ENCODE results near the gene TIGD1.
"Not testable (repeated sequence)": the region's sequence is repeated elsewhere in the genome, so short reads cannot be mapped to it uniquely, and the experiment has no call there.

Gene TIGD1

GRCh38 chr2:232576995-232577394 is 26.6 kb upstream of the TIGD1 start:
- H3K36me3 Mint-ChIP-seq: peaks cover 68% of the 10 kb centered on the region
- peaks cover 8% of the 10 kb centered on the region for H3K4me1 Mint-ChIP-seq
- H3K9me3 Mint-ChIP-seq: no peaks in the 10 kb centered on the region
- DNase-seq (ENCODE audit: low spot score in 2 of 2): no peak
- no peak for ATAC-seq
- no peak overlapping the region for H3K27ac Mint-ChIP-seq
- no peak overlapping the region for H3K4me3 Mint-ChIP-seq

- ATAC-seq (no peak), DNase-seq (ENCODE audit: low spot score in 2 of 2) (no peak)
- Mint-ChIP-seq H3K4me3 (no peak overlapping the region), H3K9me3 (no peaks in the 10 kb centered on the region), H3K36me3 (peaks cover 71% of the 10 kb centered on the region), H3K27ac (no peak overlapping the region), H3K4me1 (peaks cover 7% of the 10 kb centered on the region)
Measured at GRCh38 chr2:232575404-232575746, 25.0 kb upstream of the TIGD1 start.

GRCh38 chr2:232574674-232575403 is 24.5 kb upstream of the TIGD1 start:
- Mint-ChIP-seq H3K9me3 (no peaks in the 10 kb centered on the region), H3K36me3 (peaks cover 72% of the 10 kb centered on the region), H3K4me1 (peaks cover 1% of the 10 kb centered on the region), H3K4me3 (no peak overlapping the region), H3K27ac (peak overlapping the region; percentile 45)
- DNase-seq (ENCODE audit: low spot score in 2 of 2) (no peak), ATAC-seq (no peak)

DNA sequence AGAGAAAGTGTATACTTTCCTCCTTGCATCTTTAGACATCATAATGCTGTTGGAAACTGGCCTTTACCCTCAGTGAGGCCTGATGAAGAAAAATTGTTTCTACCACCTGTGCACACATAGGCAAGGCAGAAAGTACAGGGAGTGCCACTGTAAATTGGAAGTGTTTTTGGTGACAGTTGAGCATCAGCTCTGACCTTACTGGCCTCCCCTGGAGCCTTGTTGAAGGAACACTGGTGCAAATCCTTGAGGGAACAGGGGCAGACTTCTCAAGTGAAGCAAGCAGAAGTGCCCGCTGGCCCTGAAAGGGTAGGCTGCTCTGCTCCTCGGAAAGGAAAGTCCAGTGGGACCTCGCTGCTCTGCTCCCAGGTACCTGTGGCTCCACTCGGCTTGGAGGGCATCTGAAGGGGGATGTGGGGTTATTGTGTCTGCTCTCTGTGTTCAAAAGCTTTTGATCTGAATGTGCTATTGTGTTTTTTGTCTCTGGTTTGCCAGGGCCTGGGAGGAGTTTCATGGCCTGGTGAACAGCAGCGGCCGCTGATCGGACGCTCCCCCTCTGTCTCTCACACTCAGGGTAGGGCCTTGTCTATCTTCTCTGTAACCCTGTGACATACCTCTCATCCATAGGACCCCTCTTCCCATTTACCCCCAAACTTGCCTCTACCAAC is 23.5 kb upstream of the TIGD1 start:
- no peaks in the 10 kb centered on the region for H3K4me1 Mint-ChIP-seq
- DNase-seq (ENCODE audit: low spot score in 2 of 2) (no peak), ATAC-seq (no peak)
- H3K36me3 Mint-ChIP-seq: peaks cover 81% of the 10 kb centered on the region
- no peaks in the 10 kb centered on the region for H3K9me3 Mint-ChIP-seq
- no peak overlapping the region for H3K4me3 Mint-ChIP-seq
- H3K27ac Mint-ChIP-seq: peak overlapping the region; percentile 45

GRCh38 chr2:232573042-232573441 is 22.7 kb upstream of the TIGD1 start:
- Mint-ChIP-seq H3K4me3 (no peak overlapping the region), H3K4me1 (no peaks in the 10 kb centered on the region), H3K36me3 (peaks cover 86% of the 10 kb centered on the region), H3K27ac (no peak overlapping the region), H3K9me3 (no peaks in the 10 kb centered on the region)
- DNase-seq (ENCODE audit: low spot score in 2 of 2): no peak
- no peak for ATAC-seq

- Mint-ChIP-seq H3K9me3 (no peaks in the 10 kb centered on the region), H3K4me1 (no peaks in the 10 kb centered on the region), H3K4me3 (no peak overlapping the region), H3K27ac (peak overlapping the region; percentile 12), H3K36me3 (peaks cover 98% of the 10 kb centered on the region)
- DNase-seq (ENCODE audit: low spot score in 2 of 2) (no peak), ATAC-seq (no peak)
Measured at GRCh38 chr2:232571026-232571474, 20.7 kb upstream of the TIGD1 start.

- not testable (repeated sequence) for H3K4me1 Mint-ChIP-seq; ATAC-seq; H3K9me3 Mint-ChIP-seq; H3K27ac Mint-ChIP-seq; H3K4me3 Mint-ChIP-seq; DNase-seq (ENCODE audit: low spot score in 2 of 2)
- H3K36me3 Mint-ChIP-seq: peaks cover 100% of the 10 kb centered on the region
Measured at GRCh38 chr2:232570481-232570880, 20.1 kb upstream of the TIGD1 start.

DNA sequence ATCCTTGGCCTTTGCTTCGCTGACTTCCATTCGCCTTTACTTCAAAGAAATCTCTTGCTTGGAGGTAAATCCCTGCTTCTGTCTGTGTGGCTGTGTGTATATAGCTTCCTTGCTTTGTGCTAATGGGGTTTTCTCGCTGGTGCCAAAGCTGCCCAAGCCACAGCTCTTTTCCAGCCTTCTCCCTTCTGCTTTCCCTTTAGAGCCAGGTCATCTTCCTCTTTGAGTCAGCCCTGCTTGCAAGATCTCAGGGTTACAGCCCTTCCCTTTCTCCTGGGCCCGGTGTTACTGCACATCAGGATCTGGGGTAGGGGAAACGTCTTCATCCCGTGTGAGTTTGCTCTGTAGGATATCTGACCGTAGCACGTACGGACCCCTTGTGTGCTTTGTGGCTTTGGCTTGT is 19.2 kb upstream of the TIGD1 start:
- no peak for DNase-seq (ENCODE audit: low spot score in 2 of 2)
- no peak for ATAC-seq
- no peak overlapping the region for H3K4me3 Mint-ChIP-seq
- no peaks in the 10 kb centered on the region for H3K4me1 Mint-ChIP-seq
- H3K9me3 Mint-ChIP-seq: no peaks in the 10 kb centered on the region
- no peak overlapping the region for H3K27ac Mint-ChIP-seq
- peaks cover 100% of the 10 kb centered on the region for H3K36me3 Mint-ChIP-seq

GRCh38 chr2:232568161-232568560 is 17.8 kb upstream of the TIGD1 start:
- Mint-ChIP-seq H3K4me3 (no peak overlapping the region), H3K27ac (no peak overlapping the region), H3K9me3 (no peaks in the 10 kb centered on the region), H3K4me1 (no peaks in the 10 kb centered on the region), H3K36me3 (peaks cover 100% of the 10 kb centered on the region)
- ATAC-seq: no peak
- DNase-seq (ENCODE audit: low spot score in 2 of 2): no peak

GRCh38 chr2:232567721-232568120 is 17.4 kb upstream of the TIGD1 start:
- Mint-ChIP-seq H3K36me3 (peaks cover 100% of the 10 kb centered on the region), H3K4me1 (no peaks in the 10 kb centered on the region), H3K4me3 (no peak overlapping the region), H3K27ac (no peak overlapping the region), H3K9me3 (no peaks in the 10 kb centered on the region)
- DNase-seq (ENCODE audit: low spot score in 2 of 2) (no peak), ATAC-seq (no peak)

DNA sequence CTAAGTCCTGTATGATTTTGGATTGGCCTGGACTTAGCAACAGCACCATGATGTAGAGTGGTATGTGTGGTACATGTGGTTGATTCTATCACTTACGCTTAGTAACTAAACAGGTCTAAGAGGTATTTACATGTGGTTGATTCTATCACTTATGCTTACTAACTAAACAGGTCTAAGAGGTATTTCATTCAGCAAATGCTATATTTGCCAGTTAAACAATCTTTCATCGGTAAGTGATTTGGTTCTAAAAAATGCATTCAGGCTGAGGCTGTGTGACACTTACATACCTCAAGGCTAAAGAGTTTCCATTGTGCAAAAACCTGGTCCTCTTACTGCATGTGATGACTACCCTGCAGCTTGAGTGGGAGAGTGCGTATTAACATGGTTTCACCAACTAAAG is 13.2 kb upstream of the TIGD1 start:
- Mint-ChIP-seq H3K27ac (no peak overlapping the region), H3K4me1 (no peaks in the 10 kb centered on the region), H3K4me3 (no peak overlapping the region), H3K9me3 (no peaks in the 10 kb centered on the region), H3K36me3 (peaks cover 99% of the 10 kb centered on the region)
- DNase-seq (ENCODE audit: low spot score in 2 of 2) (no peak), ATAC-seq (peak; percentile 55)

DNA sequence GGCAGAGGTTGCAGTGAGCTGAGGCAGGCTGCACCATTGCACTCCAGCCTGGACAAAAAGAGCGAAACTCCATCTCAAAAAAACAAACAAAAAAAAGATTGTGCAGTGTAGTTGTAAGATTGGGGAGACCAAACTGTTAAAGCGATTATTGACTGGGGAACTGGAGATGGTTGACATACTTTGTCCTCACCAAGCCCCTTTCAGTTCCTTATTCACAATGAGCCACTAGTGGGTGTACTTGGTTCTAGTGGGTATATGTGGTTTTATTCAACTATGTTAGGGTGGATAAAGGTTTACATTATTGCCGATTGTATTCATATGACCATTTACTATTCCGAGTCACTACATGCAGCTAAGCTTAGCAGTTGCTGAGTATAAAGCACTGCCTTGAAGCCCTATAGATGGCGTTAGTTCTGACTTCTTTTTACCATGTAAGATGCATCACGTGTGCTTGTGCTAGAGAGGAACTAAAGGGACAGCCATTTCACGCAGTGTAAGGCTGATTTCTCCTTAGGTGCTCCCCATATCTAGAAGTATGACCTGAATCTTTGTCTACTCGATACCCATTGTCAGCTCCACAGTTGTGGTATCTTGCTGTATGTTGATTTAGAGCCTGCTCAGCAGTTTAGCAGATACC is 12.3 kb upstream of the TIGD1 start:
- DNase-seq (ENCODE audit: low spot score in 2 of 2) (no peak), ATAC-seq (no peak)
- H3K9me3 Mint-ChIP-seq: no peaks in the 10 kb centered on the region
- H3K4me3 Mint-ChIP-seq: no peak overlapping the region
- H3K36me3 Mint-ChIP-seq: peaks cover 99% of the 10 kb centered on the region
- no peaks in the 10 kb centered on the region for H3K4me1 Mint-ChIP-seq
- no peak overlapping the region for H3K27ac Mint-ChIP-seq

DNA sequence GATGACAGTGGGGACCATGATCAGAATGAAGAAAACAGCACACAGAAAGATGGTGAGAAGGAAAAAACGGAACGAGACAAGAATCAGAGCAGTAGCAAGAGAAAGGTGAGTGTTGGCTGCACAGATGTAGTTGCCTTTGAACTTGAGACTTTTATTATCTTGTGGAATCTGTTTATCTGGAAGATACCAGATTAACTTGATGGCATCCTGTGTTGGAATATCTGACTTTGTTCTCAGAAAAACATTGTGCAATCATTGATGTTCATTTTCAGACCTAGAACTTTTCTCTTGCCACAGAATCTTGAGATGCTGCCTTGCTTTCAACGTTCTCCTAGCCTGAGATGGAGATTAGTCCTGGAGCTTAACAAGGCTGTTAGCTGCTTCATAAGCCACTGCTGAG is 6.1 kb upstream of the TIGD1 start:
- Mint-ChIP-seq H3K27ac (peak overlapping the region; percentile 35), H3K4me1 (peaks cover 45% of the 10 kb centered on the region), H3K9me3 (no peaks in the 10 kb centered on the region), H3K4me3 (no peak overlapping the region), H3K36me3 (peaks cover 81% of the 10 kb centered on the region)
- ATAC-seq (no peak), DNase-seq (ENCODE audit: low spot score in 2 of 2) (no peak)

DNA sequence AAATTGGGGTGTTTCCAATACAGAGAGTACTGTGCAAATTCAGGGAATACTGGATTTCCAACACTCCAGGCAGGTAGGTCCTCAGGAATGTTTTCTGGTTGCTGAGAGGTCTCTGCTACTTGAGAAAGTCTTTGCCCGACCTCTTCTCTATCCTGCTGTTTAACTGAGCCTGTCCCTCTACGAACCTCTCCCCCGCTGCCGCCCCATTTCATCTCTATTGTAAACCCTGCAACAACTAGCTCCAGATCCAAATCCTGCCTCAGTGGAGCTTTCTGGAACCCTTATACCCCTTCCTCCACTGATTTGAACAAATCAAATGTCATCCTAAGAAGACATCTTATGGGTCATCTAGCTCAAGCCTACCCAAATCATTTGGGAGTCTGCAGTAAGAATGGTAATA is 1.4 kb upstream of the TIGD1 start:
- Mint-ChIP-seq H3K9me3 (no peaks in the 10 kb centered on the region), H3K27ac (peak overlapping the region; percentile 98), H3K4me3 (peak overlapping the region; percentile 89), H3K36me3 (peaks cover 57% of the 10 kb centered on the region), H3K4me1 (peaks cover 71% of the 10 kb centered on the region)
- DNase-seq (ENCODE audit: low spot score in 2 of 2) (no peak), ATAC-seq (no peak)

DNA sequence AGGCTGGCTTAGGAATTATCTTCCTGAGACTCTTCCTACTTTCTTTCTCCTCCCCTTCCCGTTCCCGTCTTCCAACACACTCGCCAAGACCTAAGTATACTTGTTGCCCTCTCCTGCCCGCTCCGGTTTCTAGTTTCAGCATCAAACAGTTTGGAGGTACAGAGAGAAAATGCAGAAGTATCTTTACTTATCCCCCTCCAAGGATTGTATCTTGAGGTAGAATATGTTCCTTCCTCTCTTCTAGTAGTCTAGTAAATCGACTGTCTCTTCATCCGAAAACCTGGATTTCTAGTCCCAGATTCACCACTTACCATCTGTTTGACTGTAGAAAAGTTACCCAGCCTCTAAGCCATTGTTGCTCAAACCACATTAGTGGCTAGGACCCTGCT is 887 bp upstream of the TIGD1 start:
- Mint-ChIP-seq H3K4me3 (peak overlapping the region; percentile 89), H3K27ac (peak overlapping the region; percentile 98), H3K36me3 (peaks cover 57% of the 10 kb centered on the region), H3K9me3 (no peaks in the 10 kb centered on the region), H3K4me1 (peaks cover 73% of the 10 kb centered on the region)
- DNase-seq (ENCODE audit: low spot score in 2 of 2): no peak
- ATAC-seq: no peak
